Coronary artery (tissue), 2 donors: ENCODE measurements around the gene NR1D2.

ENCODE experiments used
- DNase-seq: peaks from one replicate; pipeline ENCODE4 v3.0.0-alpha.2; 2017; ENCODE audit warnings: low spot score
- H3K27ac ChIP-seq, 2 donors: fragments of 200-600 bp; sonication (generic); one replicate each; pipeline ENCODE4 v1.5.1; 2016 to 2019
- H3K4me3 ChIP-seq: fragments of 200-600 bp; sonication (generic); 2 replicates; pipeline ENCODE4 v1.5.1; 2016; ENCODE audit warnings: mild to moderate bottlenecking, moderate library complexity
- CTCF ChIP-seq: fragments of 200-600 bp; sonication (generic); IDR thresholded peaks from one replicate; pipeline ENCODE4 v1.5.1; 2019; ENCODE audit warnings: antibody characterized with exemption

The NR1D2 gene

DNA sequence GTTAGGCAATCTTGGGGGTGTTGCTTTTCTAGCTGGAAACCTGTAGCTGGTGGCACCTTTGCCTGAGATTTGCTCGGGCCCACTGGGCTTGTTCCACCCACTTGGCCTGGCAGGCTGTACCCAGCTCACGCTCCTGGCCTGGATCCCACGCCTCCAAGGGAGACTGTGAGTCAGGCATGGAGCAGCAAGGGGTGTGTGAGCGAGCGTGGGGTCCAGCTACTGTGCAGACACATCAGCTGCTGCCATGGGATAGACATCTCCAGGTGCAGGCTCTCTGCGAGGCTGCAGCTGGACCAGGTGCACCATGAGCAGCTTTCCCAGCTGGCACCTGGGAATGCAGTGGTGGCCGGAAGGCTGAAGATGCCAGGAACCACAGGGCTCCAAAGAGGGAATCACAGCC, 36.0 kb downstream of the NR1D2 start:
- Histone ChIP-seq H3K27ac (no peak overlapping the region), H3K4me3 (no peak overlapping the region)
- no peak for TF ChIP-seq CTCF
- peak; percentile 78 for DNase-seq

GRCh38 chr3:23981955-23982354, 36.9 kb downstream of the NR1D2 start:
- no peak for TF ChIP-seq CTCF
- no peak for DNase-seq
- H3K27ac ChIP-seq, result no peak overlapping the region
- H3K4me3 ChIP-seq, result no peak overlapping the region

- TF ChIP-seq CTCF, result no peak
- Histone ChIP-seq H3K4me3 (no peak overlapping the region), H3K27ac (no peak overlapping the region)
- DNase-seq, result no peak
These were observed 39.8 kb downstream of the NR1D2 start for GRCh38 chr3:23984934-23985333.

DNA sequence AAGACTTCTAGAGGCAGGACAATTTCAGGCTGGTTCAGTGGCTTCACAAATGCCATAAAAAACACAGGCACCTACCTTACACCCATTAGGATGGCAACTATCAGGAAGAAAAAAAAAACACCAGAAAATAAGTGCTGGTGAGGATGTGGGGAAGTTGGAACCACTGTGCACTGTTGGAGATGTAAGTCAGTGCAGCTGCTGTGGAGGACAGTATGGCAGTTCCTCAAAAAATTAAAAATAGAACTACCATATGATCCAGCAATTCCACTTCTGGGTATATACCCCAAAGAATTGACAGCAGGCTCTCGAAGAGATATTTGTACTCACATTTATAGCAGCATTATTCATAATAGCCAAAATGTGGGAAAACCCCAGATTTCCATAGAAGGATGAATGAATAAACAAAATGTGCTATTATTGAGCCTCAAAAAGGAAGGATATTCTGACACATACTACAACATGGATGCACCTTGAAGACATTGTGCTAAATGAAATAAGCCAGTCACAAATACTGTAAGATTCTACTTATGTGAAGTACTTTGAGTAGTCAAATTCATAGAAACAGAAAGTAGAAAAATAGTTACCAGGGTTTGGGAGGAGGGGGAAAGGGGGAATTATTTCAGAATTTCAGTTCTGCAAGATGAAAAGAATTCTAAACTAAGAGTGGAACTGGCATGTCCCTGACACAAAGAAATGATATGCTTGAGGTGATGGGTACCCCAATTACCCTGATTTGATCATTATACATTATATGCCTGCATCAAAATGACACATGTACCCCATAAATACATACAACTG, 40.9 kb downstream of the NR1D2 start:
- no peak overlapping the region for H3K27ac ChIP-seq
- no peak overlapping the region for H3K4me3 ChIP-seq
- no peak for TF ChIP-seq CTCF
- DNase-seq, result no peak

- TF ChIP-seq CTCF, result no peak
- no peak overlapping the region for H3K4me3 ChIP-seq
- no peak overlapping the region for H3K27ac ChIP-seq
- no peak for DNase-seq
These were observed 42.3 kb downstream of the NR1D2 start for GRCh38 chr3:23987356-23987755.

DNA sequence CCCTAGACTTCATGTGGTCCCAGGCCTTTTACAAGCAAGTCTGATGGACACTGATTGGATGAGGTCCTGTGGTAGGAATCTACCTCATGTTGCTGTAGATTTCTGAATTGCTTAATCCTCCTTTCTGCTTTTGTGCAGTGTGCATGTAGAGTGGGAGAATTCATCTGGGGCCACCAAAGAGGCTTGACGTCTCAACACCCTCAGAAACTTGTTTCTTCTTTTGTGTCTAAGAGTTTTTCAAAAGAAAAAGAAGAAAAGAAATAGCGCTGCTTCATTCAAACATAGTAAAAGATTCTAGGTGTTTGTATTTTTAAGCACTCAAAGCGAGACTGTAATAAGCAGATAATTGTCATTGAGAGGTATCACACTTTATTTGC, 46.2 kb downstream of the NR1D2 start:
- Histone ChIP-seq H3K4me3 (no peak overlapping the region), H3K27ac (no peak overlapping the region)
- TF ChIP-seq CTCF, result no peak
- no peak for DNase-seq
